Measurements from ENCODE around the gene ACTR2.

Gene ACTR2

DNA sequence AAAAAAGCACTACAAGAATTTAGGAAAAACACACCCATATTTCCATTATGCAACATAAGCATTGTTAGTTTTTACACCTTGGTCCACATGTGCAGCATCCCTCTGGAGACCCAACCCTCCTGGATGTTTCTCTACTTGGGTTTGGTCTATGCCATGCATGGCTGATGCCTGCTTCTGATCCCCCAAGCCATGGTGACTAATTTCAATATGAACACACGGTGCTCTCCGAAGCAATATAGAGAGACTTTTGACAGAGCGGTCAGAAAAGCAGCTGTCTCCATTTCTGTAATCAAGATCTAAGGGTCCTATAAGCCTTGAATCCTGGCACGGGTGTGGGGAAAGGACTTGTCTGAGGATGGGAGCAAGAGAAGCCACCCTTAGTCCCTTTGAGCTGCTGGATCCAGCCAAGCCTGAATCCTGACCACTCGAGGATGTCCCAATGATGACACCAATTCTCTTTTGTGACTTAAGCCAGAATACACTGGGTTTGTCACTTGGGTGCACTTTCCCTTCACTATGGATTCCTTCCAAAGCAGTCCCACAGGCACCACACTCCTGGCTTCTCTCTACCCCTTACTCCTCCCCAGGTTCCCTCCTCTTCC lies 91.5 kb downstream of the ACTR2 start:
- Histone ChIP-seq H3K4me3 (ENCODE audit: low read depth, low read length) (no peak overlapping the region), H3K36me3 (ENCODE audit: control insufficient read depth, insufficient read depth, low read length) (peaks cover 9% of the 10 kb centered on the region), H3K9me3 (ENCODE audit: control insufficient read depth, insufficient read depth, low read length) (no peaks in the 10 kb centered on the region), H3K27me3 (ENCODE audit: control insufficient read depth, insufficient read depth, low read length) (no peaks in the 10 kb centered on the region), H3K9ac (ENCODE audit: low read depth, low read length) (no peak overlapping the region), H3K4me1 (ENCODE audit: control insufficient read depth, insufficient read depth, low read length) (no peaks in the 10 kb centered on the region)

DNA sequence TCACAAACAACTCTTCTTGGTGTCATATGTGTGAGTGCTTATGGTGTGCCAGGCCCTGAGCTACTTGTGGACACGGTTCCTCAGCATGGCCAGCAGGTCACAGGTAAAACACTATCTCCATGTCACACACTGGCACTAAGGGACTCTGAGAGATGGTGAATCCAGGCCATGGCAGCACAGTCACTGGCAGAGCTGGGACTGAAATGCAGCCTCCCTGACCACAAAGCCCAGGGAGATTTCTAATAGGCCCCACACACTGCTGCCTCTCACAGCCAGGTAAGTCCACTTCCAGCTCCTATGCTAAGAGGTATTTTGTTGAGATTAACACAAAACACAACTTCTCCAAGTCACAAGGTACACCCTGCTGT lies 92.0 kb downstream of the ACTR2 start:
- H3K36me3 ChIP-seq (ENCODE audit: control insufficient read depth, insufficient read depth, low read length), result peaks cover 8% of the 10 kb centered on the region
- no peaks in the 10 kb centered on the region for H3K27me3 ChIP-seq (ENCODE audit: control insufficient read depth, insufficient read depth, low read length)
- H3K4me3 ChIP-seq (ENCODE audit: low read depth, low read length), result no peak overlapping the region
- no peak overlapping the region for H3K9ac ChIP-seq (ENCODE audit: low read depth, low read length)
- no peaks in the 10 kb centered on the region for H3K4me1 ChIP-seq (ENCODE audit: control insufficient read depth, insufficient read depth, low read length)
- no peaks in the 10 kb centered on the region for H3K9me3 ChIP-seq (ENCODE audit: control insufficient read depth, insufficient read depth, low read length)

DNA sequence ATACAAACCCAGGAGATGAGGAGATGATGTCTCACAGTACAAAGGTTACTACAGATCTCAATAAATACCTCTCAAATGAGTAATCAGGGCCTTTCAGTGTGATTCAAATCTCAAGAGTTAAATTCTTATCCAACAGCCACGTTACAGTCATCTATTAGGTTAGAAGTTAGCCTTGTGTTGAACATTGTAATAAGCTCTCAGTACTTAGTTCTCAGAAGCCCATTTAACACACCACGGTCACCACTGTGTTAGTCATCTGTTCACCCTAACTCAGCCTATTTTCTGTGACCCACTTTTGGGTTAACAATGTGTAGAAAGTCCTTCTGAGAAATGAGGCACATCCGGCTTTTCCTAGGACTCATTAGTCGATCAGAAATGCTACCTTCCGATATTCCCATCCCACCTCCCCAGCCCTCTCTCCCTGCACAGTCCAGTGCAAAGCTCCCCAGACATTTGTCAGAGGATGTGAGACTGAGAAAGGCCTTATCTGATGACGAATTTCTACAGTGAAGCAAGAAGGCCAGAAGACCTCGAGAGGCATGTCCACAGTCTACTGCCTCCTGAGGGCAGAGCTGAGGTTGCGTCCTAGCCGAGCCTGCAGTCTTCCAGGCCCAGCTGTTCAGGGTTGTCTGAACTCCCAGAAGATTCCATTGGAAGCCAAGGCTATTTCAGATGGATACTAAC lies 92.6 kb downstream of the ACTR2 start:
- Histone ChIP-seq H3K9me3 (ENCODE audit: control insufficient read depth, insufficient read depth, low read length) (no peaks in the 10 kb centered on the region), H3K27me3 (ENCODE audit: control insufficient read depth, insufficient read depth, low read length) (no peaks in the 10 kb centered on the region), H3K36me3 (ENCODE audit: control insufficient read depth, insufficient read depth, low read length) (peaks cover 8% of the 10 kb centered on the region), H3K4me1 (ENCODE audit: control insufficient read depth, insufficient read depth, low read length) (no peaks in the 10 kb centered on the region), H3K9ac (ENCODE audit: low read depth, low read length) (no peak overlapping the region), H3K4me3 (ENCODE audit: low read depth, low read length) (no peak overlapping the region)
